HFFc6 (cell line): ENCODE results near the gene LSP1. TPM values are rescaled to one million over a fixed set of nuclear protein-coding genes. Genes with fewer than 3 reads are reported as not detected.

Source experiments
- DNase-seq: peaks from one replicate; pipeline ENCODE4 v3.0.0-alpha.2; 2018
- H3K27ac Mint-ChIP-seq: 2 replicates; pipeline ENCODE4 v1.8.0; 2020; ENCODE audit warnings: mild to moderate bottlenecking, mixed read lengths
- H3K27me3 Mint-ChIP-seq: 2 replicates; pipeline ENCODE4 v1.8.0; 2021; ENCODE audit warnings: mild to moderate bottlenecking, moderate library complexity, mixed read lengths; ENCODE audit not compliant: insufficient read depth
- H3K36me3 Mint-ChIP-seq: 2 replicates; pipeline ENCODE4 v1.8.0; 2021; ENCODE audit warnings: low read depth, mixed read lengths
- H3K4me1 Mint-ChIP-seq: 2 replicates; pipeline ENCODE4 v1.8.0; 2020; ENCODE audit warnings: low read depth, mixed read lengths
- H3K4me3 Mint-ChIP-seq: 2 replicates; pipeline ENCODE4 v1.8.0; 2020; ENCODE audit warnings: mild to moderate bottlenecking, moderate library complexity, mixed read lengths
- H3K9me3 Mint-ChIP-seq: 2 replicates; pipeline ENCODE4 v1.8.0; 2020; ENCODE audit warnings: mild to moderate bottlenecking, mixed read lengths
- CTCF ChIP-seq: fragments of 200-600 bp; sonication (generic); IDR thresholded peaks from 2 replicates; pipeline ENCODE4 v1.5.0; 2021; ENCODE audit warnings: antibody characterized with exemption, mild to moderate bottlenecking
- total RNA-seq, 6 experiments: library from RNA; stranded (reverse); fragmentation: NEBNext Ultra II Directional; extraction: Animal tissue kit (Norgen Biotek cat#: 25700); gene quantifications; 2 replicates in 1 of 6; 3 replicates in 5 of 6; pipeline ENCODE4 v1.2.3, GENCODE V29; 2021

The LSP1 gene
- total RNA-seq, 6 experiments from 2014 or later, result 0.18 to 2.6 (median 0.27) TPM; not detected in 2

DNA sequence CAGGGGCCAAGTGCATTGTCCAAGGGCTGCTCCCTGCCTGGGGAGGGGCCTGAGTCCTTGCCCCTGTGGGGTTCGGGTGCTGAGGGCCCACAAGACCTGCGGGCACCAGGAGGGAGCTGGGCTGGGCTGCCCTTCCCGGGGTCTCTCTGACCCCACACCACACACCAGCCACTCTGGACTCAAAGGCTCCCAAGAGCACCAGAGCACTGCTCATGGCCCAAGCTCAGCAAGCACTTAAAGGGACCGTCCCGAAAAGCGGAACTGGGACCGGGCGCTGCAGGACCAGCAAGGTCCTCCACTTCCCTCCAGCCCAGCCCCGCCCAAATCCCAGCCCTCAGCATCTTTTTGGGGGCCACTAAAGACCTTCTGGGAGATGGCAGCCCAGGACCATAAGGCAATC is 5.3 kb downstream of the LSP1 start:
- H3K27me3 Mint-ChIP-seq, result peaks cover 14% of the 10 kb centered on the region; the same call in 1 of the 2 replicates

DNA sequence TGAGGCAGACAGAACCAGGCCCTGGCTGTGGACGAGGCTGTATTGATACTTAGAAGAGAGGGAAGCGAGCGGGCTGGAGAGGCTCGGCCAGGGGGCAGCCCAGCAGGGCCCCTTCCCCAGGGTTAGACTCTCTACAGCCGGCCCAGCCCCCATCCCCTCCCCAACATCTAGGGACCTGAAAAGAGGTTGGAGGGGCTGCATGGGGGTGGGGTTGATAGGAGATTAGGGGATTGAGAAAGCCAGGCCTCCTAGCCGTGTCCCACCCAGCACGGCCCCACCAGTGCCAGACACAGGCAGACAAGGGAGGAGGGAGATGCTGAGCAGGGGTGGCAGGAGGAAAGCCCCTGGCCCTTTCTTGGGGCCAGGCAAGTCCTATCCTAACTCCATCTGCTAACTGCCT is 5.7 kb downstream of the LSP1 start:
- Mint-ChIP-seq H3K27ac (no peak overlapping the region), H3K4me1 (peaks cover 10% of the 10 kb centered on the region), H3K27me3 (peaks cover 10% of the 10 kb centered on the region; the same call in 1 of the 2 replicates), H3K4me3 (no peak overlapping the region), H3K9me3 (no peaks in the 10 kb centered on the region), H3K36me3 (no peaks in the 10 kb centered on the region)
- no peak for TF ChIP-seq CTCF
- DNase-seq, result no peak

More for the DNA sequence above, 5.3 kb downstream of the LSP1 start:
- Mint-ChIP-seq H3K9me3 (no peaks in the 10 kb centered on the region), H3K4me1 (peaks cover 5% of the 10 kb centered on the region), H3K36me3 (no peaks in the 10 kb centered on the region), H3K27ac (no peak overlapping the region), H3K4me3 (no peak overlapping the region)
- DNase-seq, result no peak
- no peak for TF ChIP-seq CTCF

GRCh38 chr11:1859004-1859403 is 6.1 kb downstream of the LSP1 start:
- no peak for TF ChIP-seq CTCF
- no peaks in the 10 kb centered on the region for H3K9me3 Mint-ChIP-seq
- no peaks in the 10 kb centered on the region for H3K36me3 Mint-ChIP-seq
- peaks cover 14% of the 10 kb centered on the region for H3K4me1 Mint-ChIP-seq
- H3K27ac Mint-ChIP-seq, result no peak overlapping the region
- H3K4me3 Mint-ChIP-seq, result no peak overlapping the region
- no peak for DNase-seq
- peaks cover 6% of the 10 kb centered on the region; the same call in 1 of the 2 replicates for H3K27me3 Mint-ChIP-seq

GRCh38 chr11:1860108-1860507 is 7.2 kb downstream of the LSP1 start:
- no peak overlapping the region for H3K4me3 Mint-ChIP-seq
- peaks cover 20% of the 10 kb centered on the region for H3K4me1 Mint-ChIP-seq
- H3K9me3 Mint-ChIP-seq, result no peaks in the 10 kb centered on the region
- no peak for DNase-seq
- no peak overlapping the region for H3K27ac Mint-ChIP-seq
- TF ChIP-seq CTCF, result no peak
- peaks cover 3% of the 10 kb centered on the region; the same call in 1 of the 2 replicates for H3K27me3 Mint-ChIP-seq
- no peaks in the 10 kb centered on the region for H3K36me3 Mint-ChIP-seq

GRCh38 chr11:1861435-1862411 is 8.8 kb downstream of the LSP1 start:
- Mint-ChIP-seq H3K27me3 (peaks cover 1% of the 10 kb centered on the region; the same call in 1 of the 2 replicates), H3K4me1 (peaks cover 20% of the 10 kb centered on the region), H3K36me3 (no peaks in the 10 kb centered on the region), H3K4me3 (no peak overlapping the region), H3K27ac (no peak overlapping the region), H3K9me3 (no peaks in the 10 kb centered on the region)
- no peak for TF ChIP-seq CTCF
- no peak for DNase-seq
